Naive thymus-derived CD4-positive, alpha-beta T cell (primary cell): ENCODE data around the gene CANT1. TPM values are rescaled to one million over a fixed set of nuclear protein-coding genes. Genes with fewer than 3 reads are reported as not detected.

Experiments used
- ATAC-seq: fragments of 150-1000 bp; cut with Tn5 transposase; 2 replicates; pipeline ENCODE4 v1.10.0; 2021; ENCODE audit warnings: mild to moderate bottlenecking, moderate library complexity
- CTCF ChIA-PET: fragments of 350-600 bp; sonication (Branson Sonifier 250); formaldehyde crosslinking; loops from one replicate; lab custom pipeline; 2021; ENCODE audit warnings: antibody characterized with exemption; lab: Charles Lee
- POLR2A ChIA-PET: fragments of 350-600 bp; sonication (Branson Sonifier 250); formaldehyde crosslinking; loops from one replicate; lab custom pipeline; 2021; ENCODE audit warnings: antibody characterized with exemption, inconsistent platforms; lab: Charles Lee
- DNase-seq, 9 donors: peaks; one replicate each; pipeline versions ENCODE4 v3.0.0 to v3.0.0-alpha.2; 2020 to 2022; ENCODE audit warnings: mixed read lengths in 1 of 9
- H3K27ac ChIP-seq: one replicate; pipeline ENCODE4 v1.7.0; 2013; ENCODE audit warnings: mild to moderate bottlenecking, low read depth, low read length, moderate library complexity
- H3K27me3 ChIP-seq, 2 donors: one replicate each; pipeline ENCODE4 v1.7.0; 2013; ENCODE audit warnings: low read length in 2 of 2, mild to moderate bottlenecking in 2 of 2, moderate library complexity in 2 of 2; ENCODE audit not compliant: control insufficient read depth in 2 of 2, insufficient read depth in 2 of 2
- H3K36me3 ChIP-seq, 3 experiments: 1 replicate in 2 of 3; 2 replicates in 1 of 3; pipeline ENCODE4 v1.7.0; 2013; ENCODE audit warnings: low read length in 3 of 3, mild to moderate bottlenecking in 3 of 3, moderate library complexity in 1 of 3; ENCODE audit not compliant: insufficient read depth in 3 of 3, control insufficient read depth in 2 of 3
- H3K4me1 ChIP-seq, 2 donors: one replicate each; pipeline ENCODE4 v1.7.0; 2013; ENCODE audit warnings: low read length in 2 of 2, mild to moderate bottlenecking in 2 of 2, moderate library complexity in 1 of 2; ENCODE audit not compliant: control insufficient read depth in 2 of 2, insufficient read depth in 2 of 2
- H3K4me3 ChIP-seq: 2 replicates; pipeline ENCODE4 v1.7.0; 2013; ENCODE audit warnings: mild to moderate bottlenecking, low read length
- H3K9me3 ChIP-seq, 3 experiments: 1 replicate in 2 of 3; 2 replicates in 1 of 3; pipeline ENCODE4 v1.7.0; 2013; ENCODE audit warnings: low read length in 3 of 3; ENCODE audit not compliant: control insufficient read depth in 2 of 3
- H3K27ac Mint-ChIP-seq, 9 donors: one replicate each; pipeline ENCODE4 v1.8.0; 2020 to 2022; ENCODE audit warnings: mixed read lengths in 9 of 9, mild to moderate bottlenecking in 8 of 9, moderate library complexity in 5 of 9, inconsistent platforms in 2 of 9
- H3K27me3 Mint-ChIP-seq, 5 donors: one replicate each; pipeline ENCODE4 v1.8.0; 2021 to 2022; ENCODE audit warnings: mixed read lengths in 5 of 5, mild to moderate bottlenecking in 1 of 5
- H3K36me3 Mint-ChIP-seq, 5 donors: one replicate each; pipeline ENCODE4 v1.8.0; 2020 to 2022; ENCODE audit warnings: mixed read lengths in 5 of 5, mild to moderate bottlenecking in 3 of 5, inconsistent platforms in 1 of 5
- H3K4me1 Mint-ChIP-seq, 7 donors: one replicate each; pipeline ENCODE4 v1.8.0; 2020 to 2022; ENCODE audit warnings: mixed read lengths in 7 of 7, mild to moderate bottlenecking in 3 of 7, inconsistent platforms in 1 of 7
- H3K4me3 Mint-ChIP-seq, 10 donors: one replicate each; pipeline ENCODE4 v1.8.0; 2020 to 2022; ENCODE audit warnings: mild to moderate bottlenecking in 10 of 10, mixed read lengths in 10 of 10, moderate library complexity in 6 of 10, inconsistent platforms in 2 of 10
- H3K9me3 Mint-ChIP-seq, 11 donors: one replicate each; pipeline ENCODE4 v1.8.0; 2020 to 2022; ENCODE audit warnings: mixed read lengths in 11 of 11, mild to moderate bottlenecking in 4 of 11, inconsistent platforms in 1 of 11, moderate library complexity in 1 of 11
- intact Hi-C, 2 donors: fragments of 100-400 bp; cut with micrococcal nuclease; formaldehyde crosslinking; loops; one replicate each; pipeline ENCODE4 v1.15.1; 2023
- polyA plus RNA-seq, 2 donors: library from polyadenylated mRNA; unstranded; fragments of 300-500 nt; fragmentation: Illumina TruSeq; gene quantifications; one replicate each; pipeline ENCODE4 v1.2.3, GENCODE V29; 2021
- total RNA-seq, 6 experiments: library from RNA in 5 of 6; stranded (reverse) in 5 of 6; gene quantifications; 1 replicate in 5 of 6; 2 replicates in 1 of 6; pipeline ENCODE4 v1.2.3 and lab custom pipeline; 2021 to 2026

Gene CANT1
- total and polyA plus RNA-seq, 7 experiments from 2014 or later: 11.2 to 82.2 (median 42.3) TPM

- no peaks in the 10 kb centered on the region for H3K36me3 Mint-ChIP-seq
- ATAC-seq (no peak), DNase-seq (no peak)
- H3K27ac Mint-ChIP-seq: no peak overlapping the region
- H3K36me3 ChIP-seq: no peaks in the 10 kb centered on the region
- POLR2A ChIA-PET: no interaction called here
- intact Hi-C loops: no loop called here
- H3K27ac ChIP-seq: no peak overlapping the region
- no peaks in the 10 kb centered on the region for H3K9me3 Mint-ChIP-seq
- H3K4me1 Mint-ChIP-seq: peaks cover 0 to 6% (median 4%) of the 10 kb centered on the region in 7 donors
- H3K4me3 Mint-ChIP-seq: no peak overlapping the region
- H3K27me3 Mint-ChIP-seq: peaks cover 0 to 46% (median 17%) of the 10 kb centered on the region in 5 donors
- no peaks in the 10 kb centered on the region for H3K9me3 ChIP-seq
- no peak overlapping the region for H3K4me3 ChIP-seq
- H3K4me1 ChIP-seq: peaks cover 4% of the 10 kb centered on the region in 2 donors
- CTCF ChIA-PET: no interaction called here
- H3K27me3 ChIP-seq: no peaks in the 10 kb centered on the region
These were observed 19.1 kb upstream of the CANT1 start for GRCh38 chr17:79028496-79029326.

- H3K27me3 ChIP-seq: no peaks in the 10 kb centered on the region
- Mint-ChIP-seq H3K4me3 (no peak overlapping the region), H3K27me3 (peaks cover 0 to 51% (median 19%) of the 10 kb centered on the region in 5 donors), H3K9me3 (no peaks in the 10 kb centered on the region), H3K4me1 (peaks cover 0 to 9% (median 6%) of the 10 kb centered on the region in 7 donors), H3K36me3 (no peaks in the 10 kb centered on the region), H3K27ac (no peak overlapping the region)
- no peaks in the 10 kb centered on the region for H3K9me3 ChIP-seq
- intact Hi-C loops: no loop called here
- POLR2A ChIA-PET: no interaction called here
- H3K4me1 ChIP-seq: peaks cover 4% of the 10 kb centered on the region in 2 donors
- CTCF ChIA-PET: no interaction called here
- H3K27ac ChIP-seq: no peak overlapping the region
- DNase-seq (no peak), ATAC-seq (no peak)
- H3K4me3 ChIP-seq: no peak overlapping the region
- no peaks in the 10 kb centered on the region for H3K36me3 ChIP-seq
These were observed 18.4 kb upstream of the CANT1 start for GRCh38 chr17:79027925-79028491.

- Mint-ChIP-seq H3K27me3 (peaks cover 0 to 56% (median 25%) of the 10 kb centered on the region in 5 donors), H3K36me3 (no peaks in the 10 kb centered on the region), H3K9me3 (no peaks in the 10 kb centered on the region), H3K4me3 (peak overlapping the region in 1 of 10 donors; percentile 46), H3K27ac (no peak overlapping the region), H3K4me1 (peaks cover 0 to 9% (median 6%) of the 10 kb centered on the region in 7 donors)
- ATAC-seq: no peak
- CTCF ChIA-PET: no interaction called here
- Histone ChIP-seq H3K36me3 (no peaks in the 10 kb centered on the region), H3K27ac (no peak overlapping the region), H3K4me1 (peaks cover 4% of the 10 kb centered on the region in 2 donors), H3K9me3 (no peaks in the 10 kb centered on the region), H3K4me3 (no peak overlapping the region), H3K27me3 (no peaks in the 10 kb centered on the region)
- POLR2A ChIA-PET: no interaction called here
- intact Hi-C loops: no loop called here
- no peak for DNase-seq
These were observed 17.8 kb upstream of the CANT1 start for GRCh38 chr17:79027274-79027924.

- ChIA-PET CTCF (interaction anchor here (0.7 to 1.3 kb wide), 2 partner anchors 9 to 19 kb away, joined by 3 read pairs; no protein-coding TSS in a partner anchor), POLR2A (no interaction called here)
- Mint-ChIP-seq H3K27ac (peak overlapping the region in 1 of 9 donors; percentile 30), H3K4me1 (peaks cover 0 to 9% (median 6%) of the 10 kb centered on the region in 7 donors), H3K27me3 (peaks cover 0 to 64% (median 30%) of the 10 kb centered on the region in 5 donors), H3K36me3 (no peaks in the 10 kb centered on the region), H3K9me3 (no peaks in the 10 kb centered on the region), H3K4me3 (peak overlapping the region in 3 of 10 donors; percentile 37 to 49 (median 46))
- ATAC-seq (no peak), DNase-seq (no peak)
- Histone ChIP-seq H3K4me3 (no peak overlapping the region), H3K27me3 (no peaks in the 10 kb centered on the region), H3K4me1 (peaks cover 4% of the 10 kb centered on the region in 2 donors), H3K9me3 (no peaks in the 10 kb centered on the region), H3K27ac (no peak overlapping the region), H3K36me3 (no peaks in the 10 kb centered on the region)
- intact Hi-C loops: no loop called here
These were observed 17.1 kb upstream of the CANT1 start for GRCh38 chr17:79026376-79027273.

GRCh38 chr17:79024901-79025737 lies 15.6 kb upstream of the CANT1 start:
- ChIA-PET POLR2A (no interaction called here), CTCF (interaction anchor here (0.6 to 0.7 kb wide), 2 partner anchors 121 to 1502 kb away, joined by 3 to 5 read pairs; no protein-coding TSS in a partner anchor)
- Histone ChIP-seq H3K27me3 (no peaks in the 10 kb centered on the region), H3K4me3 (no peak overlapping the region), H3K4me1 (peaks cover 4% of the 10 kb centered on the region in 2 donors), H3K9me3 (no peaks in the 10 kb centered on the region), H3K27ac (no peak overlapping the region), H3K36me3 (no peaks in the 10 kb centered on the region)
- H3K36me3 Mint-ChIP-seq: no peaks in the 10 kb centered on the region
- H3K9me3 Mint-ChIP-seq: no peaks in the 10 kb centered on the region
- no peak for DNase-seq
- peak overlapping the region; percentile 58 to 91 (median 85) for H3K4me3 Mint-ChIP-seq
- H3K27me3 Mint-ChIP-seq: peaks cover 0 to 79% (median 20%) of the 10 kb centered on the region in 5 donors
- no peak for ATAC-seq
- H3K4me1 Mint-ChIP-seq: peaks cover 0 to 9% (median 6%) of the 10 kb centered on the region in 7 donors
- intact Hi-C loops: no loop called here
- H3K27ac Mint-ChIP-seq: peak overlapping the region in 3 of 9 donors; percentile 41 to 80 (median 61)
